Superior temporal gyrus (tissue), 1 donor: Measurements from ENCODE around the gene FGFR3.
A peak's percentile ranks its signal among the peaks of the same experiment; 100 is the strongest.
"Not testable (repeated sequence)": the region's sequence is repeated elsewhere in the genome, so short reads cannot be mapped to it uniquely, and the experiment has no call there.

Experiments
- DNase-seq: peaks from one replicate; pipeline ENCODE4 v3.0.0-alpha.2; 2016; ENCODE audit errors: extremely low spot score

FGFR3 gene

DNA sequence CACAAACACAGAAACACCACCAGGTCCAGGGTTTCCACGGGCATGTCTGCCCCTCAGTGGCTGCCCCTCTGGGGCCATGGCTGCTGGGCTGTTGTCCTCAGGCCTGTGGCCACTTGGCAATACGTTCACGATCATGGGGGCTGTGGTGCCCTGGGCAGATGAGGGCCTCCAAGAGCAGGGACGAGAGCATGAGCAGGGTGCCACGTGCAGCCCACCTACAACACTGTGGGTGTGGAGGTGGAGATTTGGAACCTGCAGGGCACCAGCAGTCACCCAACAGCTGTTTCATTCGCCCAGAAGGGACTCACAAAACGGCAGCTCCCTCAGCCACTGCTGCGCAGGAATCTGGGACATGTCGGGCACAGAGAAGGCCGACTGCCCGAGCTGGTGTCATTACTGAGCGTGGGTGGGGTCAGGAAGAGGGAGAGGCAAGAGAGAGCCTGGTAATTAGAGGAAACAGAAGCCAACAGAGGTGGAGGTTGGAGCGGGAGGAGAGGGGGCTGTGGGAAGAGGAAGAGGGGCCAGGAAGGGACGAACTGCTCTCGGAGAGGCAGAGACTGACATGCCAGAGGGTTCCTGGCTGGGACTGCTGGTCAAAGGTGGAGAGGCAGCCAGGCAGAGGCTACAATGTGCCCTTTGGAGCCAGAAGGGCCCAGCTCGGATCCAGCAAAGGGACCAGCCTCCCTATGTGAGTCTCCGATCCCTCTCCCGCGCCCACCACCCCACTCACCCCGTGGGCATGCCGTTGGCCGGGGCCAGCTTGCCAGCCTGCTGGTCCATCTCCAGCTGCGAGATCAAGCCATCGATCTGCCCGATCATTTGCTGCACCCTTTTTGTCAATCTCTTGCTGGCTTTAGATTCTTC is 23.1 kb downstream of the FGFR3 start:
- DNase-seq, result no peak

DNA sequence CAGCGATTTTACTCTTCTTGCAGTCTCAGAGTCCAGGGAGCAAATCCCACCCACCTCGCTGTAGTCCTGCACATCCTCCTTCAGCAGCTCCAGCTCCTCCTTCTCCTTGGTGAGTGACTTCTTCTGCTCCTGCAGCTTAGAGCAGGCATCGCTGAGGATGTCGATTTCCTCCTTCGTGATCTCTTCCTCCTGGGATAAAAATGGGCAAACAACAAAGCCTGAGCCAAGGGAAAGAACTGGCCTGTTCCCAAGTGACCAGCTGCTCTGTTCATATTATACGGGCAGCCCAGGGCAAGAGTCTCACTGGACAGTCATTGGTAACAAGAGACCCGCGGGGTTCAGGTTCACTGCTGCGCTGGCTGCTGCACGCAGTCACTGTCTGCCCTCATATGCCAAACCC is 26.2 kb downstream of the FGFR3 start:
- no peak for DNase-seq

DNA sequence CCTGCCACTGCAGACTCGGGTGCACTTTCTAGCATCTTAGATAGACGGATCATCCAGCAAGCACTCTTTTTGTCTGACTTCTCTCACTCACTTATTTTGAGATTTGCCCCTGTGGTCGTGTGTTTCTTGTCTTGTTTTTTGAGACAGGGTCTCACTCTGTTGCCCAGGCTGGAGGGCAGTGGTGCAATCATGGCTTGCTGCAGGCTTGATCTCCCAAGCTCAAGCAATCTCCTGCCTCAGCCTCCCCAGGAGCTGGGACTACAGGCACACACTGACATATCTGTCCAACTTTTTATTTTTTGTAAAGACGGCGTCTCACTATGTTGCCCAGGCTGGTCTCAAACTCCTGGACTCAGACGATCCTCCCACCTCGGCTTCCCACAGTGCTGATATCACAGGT is 26.7 kb downstream of the FGFR3 start:
- no peak for DNase-seq

DNA sequence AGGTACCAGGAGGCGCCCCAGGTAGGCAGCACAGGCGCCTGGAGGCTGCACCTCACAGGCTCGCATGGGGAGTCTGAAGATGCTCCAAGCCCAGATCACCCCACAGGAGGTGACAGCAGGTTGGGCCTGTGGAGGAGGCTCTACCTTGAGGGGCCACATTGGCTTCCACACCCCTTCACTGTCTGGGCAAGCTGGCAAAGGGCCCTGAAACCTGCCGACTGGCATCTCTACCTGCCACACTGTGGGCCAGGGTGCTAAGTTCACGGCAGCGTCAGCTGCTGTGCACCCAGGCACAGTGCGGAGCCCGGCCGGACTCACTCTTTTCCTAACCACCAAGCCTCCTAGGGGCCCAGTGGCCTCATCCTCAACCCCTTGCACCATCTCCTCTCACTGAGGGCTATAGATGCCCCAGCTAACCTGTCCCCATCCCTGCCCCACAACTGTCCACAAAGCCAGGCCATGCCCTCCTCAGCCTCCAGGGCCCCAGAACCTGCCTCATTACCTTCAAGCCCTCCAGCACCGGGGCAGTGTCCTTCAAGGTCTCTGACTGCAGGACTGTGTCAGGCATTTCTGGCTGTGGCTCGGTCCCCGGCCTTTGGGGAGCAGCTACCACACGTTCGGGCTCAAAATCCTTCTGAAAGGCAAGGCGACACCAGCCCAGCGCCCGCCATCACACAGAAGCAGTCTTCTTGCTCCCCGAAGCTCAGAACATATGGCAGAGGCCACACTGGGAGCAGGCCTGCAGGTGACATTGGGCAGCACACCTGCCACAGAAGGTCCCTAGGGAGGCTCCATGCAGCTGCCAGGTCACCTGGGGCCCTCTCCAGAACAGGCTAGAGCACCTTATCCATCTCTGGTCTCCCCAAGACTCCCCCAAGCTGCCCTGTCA is 28.8 kb downstream of the FGFR3 start:
- no peak for DNase-seq

DNA sequence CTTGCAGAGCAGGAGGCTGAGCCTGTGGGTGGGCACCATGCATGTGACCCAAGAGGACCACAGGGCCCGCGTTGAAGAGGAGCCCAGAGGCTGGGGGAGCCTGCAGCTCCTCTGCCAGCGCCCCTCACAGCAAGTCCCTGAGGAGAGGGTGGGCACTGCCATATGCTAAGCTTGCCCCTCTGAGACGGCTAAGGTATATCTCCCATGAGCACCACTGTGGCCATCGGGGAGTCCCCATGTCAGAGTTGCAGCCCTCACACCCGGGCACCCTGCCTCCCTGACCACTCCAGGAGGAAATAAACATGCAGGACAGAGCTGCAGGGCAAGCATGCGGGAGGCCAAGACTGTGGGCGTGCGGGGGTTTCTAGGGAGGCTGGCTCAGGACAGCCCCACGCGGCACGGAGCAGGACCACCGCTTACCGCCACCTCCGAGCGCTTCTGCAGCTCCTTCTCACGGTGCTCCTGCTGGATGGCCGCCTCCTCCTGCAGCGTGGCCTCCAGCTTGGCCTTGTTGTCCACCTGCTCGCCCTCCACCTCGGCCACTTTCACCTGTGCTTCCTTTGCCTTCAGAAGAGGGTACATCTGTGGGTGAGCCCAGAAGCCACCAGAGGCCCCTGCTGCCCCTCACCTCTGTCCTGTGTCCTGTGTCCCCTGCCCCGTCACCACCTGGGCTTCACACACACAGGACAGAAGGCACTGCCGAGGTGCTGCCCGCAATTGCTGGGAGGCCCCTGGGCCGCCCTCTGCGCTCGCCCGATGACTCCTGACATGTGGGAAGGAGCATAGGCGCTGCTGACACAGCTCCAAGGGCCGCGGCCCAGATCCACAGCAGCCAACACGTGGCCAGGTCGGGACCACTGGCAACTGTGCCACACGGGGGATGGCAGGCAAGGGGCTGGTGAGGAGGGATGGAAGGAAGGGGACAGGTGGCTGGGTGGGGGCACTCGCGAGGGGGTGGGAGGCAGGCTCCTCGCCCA is 29.8 kb downstream of the FGFR3 start:
- no peak for DNase-seq

DNA sequence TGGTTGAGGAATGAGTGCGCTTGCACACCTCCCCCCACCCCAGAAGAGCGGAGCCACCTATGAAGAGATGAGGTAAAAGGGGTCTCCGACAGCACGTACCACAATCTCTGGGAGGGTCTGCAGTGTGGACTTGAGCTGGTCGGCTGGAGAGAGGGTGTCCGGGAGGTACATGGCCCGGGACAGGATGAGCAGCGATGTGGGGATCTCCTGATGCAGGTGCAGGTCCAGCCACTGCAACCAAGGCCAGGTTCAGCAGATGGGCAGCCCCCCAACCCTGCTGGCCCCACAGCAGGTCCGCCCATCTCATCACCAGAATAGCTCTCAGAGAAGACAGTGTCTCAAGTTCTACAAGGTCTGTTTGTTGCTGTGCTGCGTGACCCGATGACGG is 30.4 kb downstream of the FGFR3 start:
- DNase-seq, result no peak

DNA sequence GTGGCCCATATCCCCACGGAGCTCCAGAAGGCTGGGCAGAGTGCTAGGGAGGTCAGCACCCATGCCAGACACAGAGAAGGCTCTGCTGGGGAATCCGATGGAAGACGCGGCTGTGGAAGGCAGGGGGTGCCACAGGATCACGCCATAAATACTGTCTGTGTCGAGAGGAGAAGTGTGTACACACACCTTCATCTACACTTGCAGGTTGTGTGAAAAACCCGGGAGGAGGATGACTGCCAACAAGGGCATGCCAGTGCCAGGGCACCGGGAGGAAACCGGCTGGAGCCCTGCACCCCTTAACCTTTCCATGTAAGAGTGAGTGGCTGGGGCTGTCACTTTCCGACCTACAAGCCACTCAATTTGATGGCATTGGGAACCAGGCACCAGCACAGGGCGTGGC is 31.7 kb downstream of the FGFR3 start:
- no peak for DNase-seq

DNA sequence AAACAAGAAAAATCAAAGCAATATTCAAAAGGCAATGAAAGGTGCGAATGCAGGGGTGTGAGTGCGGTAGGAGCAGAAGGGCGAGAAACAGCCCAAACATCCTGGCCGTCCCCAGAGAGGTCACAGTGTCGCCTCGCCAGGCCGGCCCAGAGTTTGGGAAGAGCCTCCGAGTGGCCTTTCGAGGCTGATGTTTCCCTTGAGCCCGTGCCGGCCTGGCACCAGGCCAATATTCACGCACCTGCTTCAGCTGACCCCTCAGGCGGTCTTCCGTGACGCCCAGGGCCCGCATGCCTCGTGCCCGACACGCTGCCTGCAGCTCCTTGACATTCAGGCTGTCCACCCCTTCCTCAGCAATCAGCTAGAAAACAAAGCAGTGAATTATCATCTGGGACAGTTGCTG is 32.2 kb downstream of the FGFR3 start:
- DNase-seq, result no peak

DNA sequence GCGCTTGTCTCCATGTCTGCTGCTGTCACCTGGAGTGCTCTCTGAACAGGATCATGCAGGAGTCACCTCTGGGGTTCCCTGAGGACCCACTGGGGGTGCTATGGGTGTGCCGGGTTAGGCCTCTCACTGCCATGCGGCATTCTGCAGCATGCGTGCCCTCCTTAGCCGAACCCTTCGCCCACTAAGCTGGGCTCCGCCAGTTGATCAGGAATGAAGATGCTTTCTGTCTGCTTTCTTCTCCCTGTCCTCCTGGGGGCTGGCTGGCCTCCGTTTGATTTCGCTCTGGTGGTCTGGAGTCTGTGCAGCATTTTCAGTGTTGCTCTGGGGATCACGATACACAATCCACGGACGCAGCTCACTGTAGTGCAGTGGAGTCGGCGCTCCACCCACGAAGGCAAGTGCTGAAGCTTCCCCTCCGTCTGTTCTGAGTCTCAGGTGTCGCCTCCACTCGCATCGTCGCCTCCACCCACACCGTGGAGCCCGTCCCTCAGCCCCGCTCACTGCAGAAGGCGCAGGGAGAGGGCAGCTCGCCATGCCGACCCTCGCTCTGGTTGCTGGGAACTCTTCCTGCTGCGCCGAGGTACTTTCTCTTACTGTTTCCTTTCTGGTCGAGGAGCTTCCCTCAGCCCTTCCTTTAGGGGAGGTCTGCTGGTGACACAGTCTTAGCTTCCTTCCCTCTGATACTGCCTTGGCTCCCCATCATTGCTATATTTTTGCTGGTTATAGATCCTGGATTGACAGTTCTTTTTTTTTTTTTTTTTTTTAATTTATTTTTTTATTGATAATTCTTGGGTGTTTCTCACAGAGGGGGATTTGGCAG is 33.6 kb downstream of the FGFR3 start:
- peak; percentile 8 for DNase-seq

DNA sequence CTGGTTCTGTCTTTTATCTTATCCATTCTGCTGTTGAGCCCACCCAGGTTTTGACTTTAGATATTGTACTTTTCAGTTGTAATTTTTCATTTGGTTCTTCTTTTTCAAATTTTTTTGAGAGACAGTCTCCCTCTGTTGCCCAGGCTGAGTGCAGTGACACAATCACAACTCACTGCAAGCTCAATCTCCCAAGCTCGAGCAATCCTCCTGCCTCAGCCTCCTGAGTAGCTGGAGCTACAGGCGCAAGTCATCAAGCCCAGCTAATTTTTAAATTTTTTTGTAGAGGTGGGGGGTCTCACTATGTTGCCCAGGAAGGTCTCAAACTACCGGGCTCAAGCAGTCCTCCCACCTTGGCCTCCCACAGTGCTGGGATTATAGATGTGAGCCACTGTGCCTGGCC is 37.1 kb downstream of the FGFR3 start:
- DNase-seq, result no peak

DNA sequence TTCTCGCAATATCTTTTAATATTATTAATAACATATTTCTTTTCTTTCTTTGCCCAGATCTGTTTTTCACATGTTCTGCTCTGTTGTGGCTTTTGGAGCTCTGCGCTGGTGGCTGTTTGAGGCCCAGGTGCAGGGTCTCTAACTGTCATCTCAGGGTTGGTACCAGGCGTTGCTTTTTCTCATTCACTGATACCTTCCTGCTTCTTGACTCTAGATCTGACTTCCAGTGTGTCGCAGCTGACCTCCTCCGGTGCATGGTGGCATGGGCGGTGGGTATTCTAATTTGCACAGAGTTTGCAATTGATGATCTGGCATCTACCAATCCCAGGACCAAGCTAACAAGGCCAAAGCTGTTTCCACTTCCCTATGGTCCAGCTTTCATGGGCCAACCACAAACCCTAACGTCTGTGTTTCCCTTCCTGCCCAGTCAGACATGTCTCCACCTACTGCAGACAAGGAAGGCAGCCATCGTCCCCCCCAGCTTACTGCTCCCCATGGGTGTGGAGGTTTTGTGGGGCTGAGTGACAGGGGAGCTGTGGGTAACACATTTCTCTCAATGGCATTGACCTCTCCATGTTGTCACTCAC is 37.6 kb downstream of the FGFR3 start:
- no peak for DNase-seq

DNA sequence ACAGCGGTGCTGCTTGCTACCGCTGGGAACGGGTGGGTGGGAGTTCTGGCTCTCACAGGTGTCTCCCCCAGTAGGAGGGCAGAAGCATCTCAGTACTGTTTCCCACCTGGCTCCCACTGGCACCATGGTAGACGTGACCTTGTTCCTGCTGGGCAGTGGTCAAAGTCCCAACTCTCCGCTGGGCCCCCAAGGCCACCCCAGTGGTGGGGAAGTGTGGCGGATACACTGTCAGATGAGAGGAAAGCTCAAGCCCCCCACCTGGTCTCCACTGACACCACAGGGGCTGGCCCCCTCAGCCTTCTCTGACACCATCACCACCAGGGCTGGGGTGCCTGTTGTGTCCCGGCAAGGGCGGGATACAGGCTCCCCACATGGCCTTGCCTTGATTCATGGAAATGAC is 38.2 kb downstream of the FGFR3 start:
- DNase-seq, result no peak

DNA sequence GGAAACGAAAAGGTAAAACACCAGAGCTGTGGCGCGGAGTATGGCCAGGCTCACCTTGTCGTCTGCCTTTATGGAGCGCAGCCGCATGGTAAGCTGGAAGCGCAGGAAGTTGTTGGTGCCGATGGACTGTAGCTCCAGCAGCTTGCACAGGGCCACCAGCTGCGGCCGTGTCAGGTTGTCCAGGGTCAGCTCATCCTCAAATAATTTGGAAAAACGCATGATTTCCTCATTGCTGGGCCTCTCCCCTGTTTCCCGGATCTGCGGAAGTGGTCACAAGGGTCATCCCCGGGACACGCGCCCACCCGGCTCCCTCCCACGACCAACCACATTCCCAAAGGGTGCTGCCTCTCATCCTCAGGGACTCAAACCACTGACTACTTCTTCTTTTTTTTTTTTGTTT is 39.6 kb downstream of the FGFR3 start:
- DNase-seq, result no peak

DNA sequence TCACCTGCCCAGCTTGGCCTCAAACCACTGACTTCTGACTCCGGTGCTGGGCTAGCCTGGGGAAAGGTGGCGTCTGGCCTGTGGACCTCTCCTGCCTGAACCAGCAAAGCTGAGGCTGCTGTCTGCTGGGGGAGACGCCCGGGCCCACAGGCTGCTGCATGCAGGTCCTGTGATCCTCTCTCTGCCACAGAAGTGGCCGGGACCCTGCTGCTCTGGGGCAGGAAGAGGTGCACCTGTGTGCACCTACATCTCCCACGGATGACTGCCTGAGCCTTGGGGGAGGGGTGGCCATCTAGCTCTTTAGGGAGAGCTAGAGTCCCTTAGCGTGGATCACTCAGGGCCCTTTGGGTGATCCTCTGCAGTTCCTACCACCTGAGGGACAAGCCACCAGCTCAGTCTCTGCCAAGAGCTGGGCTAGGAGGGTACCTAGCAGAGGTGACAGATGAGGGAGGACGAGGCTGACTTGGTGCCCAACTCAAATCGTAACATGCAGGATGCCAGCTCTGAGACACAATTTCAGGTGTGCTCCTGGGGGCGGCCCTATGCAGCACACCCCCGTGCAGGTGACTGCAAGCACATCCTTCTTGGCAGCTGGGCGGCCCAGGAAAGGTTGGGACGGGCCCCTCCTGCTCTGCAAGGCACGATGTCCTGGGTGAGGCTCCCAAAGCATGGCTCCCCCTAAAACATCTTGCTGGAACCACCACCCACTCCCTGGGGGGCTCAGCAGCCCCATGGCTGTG is 40.4 kb downstream of the FGFR3 start:
- DNase-seq, result no peak

DNA sequence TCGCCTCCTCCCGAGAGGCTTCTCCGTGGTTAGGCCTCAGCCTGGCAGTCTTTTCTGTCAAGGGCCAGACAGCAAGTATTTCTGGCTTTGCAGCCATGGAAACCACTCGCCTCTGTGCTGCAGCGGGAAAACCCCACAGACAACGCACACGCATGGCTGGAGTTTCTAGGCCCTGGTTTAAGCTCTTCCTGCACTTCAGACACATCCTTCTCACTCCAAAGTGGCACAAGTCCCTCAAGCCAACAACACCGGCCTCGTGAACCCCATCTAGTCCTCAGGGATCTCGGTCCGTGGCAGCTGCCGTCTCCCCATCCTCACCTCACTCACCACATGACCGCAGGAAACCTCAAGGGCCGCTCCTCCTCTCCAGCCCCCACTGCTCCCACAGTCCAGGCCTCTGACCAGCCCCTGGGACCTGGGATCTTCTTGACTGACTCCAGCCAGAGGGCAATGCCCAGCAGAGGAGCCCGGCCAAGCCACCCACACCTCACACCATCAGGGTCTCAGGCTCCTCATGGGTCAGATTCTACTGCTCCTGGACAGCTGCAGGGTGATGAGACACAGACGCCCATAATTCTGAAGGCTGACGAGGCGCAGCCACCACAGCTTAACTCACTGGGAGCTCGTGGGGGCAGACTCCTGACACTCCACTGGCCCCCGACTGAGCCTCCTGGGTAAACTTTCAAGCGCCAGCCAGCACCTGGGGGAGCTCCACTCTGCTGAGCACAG is 41.1 kb downstream of the FGFR3 start:
- no peak for DNase-seq

DNA sequence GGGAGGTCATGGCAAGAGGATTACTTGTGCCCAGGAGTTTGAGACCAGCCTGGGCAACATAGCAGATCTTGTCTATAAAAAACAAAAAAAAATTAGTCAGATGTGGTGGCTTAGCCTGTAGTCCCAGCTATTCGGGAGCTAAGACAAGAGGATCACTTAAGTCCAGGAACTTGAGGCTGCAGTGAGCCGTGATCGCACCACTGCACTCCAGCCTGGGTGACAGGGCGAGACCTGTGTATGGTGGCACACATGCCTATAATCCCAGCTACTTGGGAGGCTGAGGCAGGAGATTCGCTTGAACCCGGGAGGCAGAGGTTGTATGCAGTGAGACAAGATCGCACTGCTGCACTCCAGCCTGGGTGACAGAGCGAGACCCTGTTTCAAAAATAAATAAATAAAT is 42.7 kb downstream of the FGFR3 start:
- DNase-seq, result not testable (repeated sequence)

DNA sequence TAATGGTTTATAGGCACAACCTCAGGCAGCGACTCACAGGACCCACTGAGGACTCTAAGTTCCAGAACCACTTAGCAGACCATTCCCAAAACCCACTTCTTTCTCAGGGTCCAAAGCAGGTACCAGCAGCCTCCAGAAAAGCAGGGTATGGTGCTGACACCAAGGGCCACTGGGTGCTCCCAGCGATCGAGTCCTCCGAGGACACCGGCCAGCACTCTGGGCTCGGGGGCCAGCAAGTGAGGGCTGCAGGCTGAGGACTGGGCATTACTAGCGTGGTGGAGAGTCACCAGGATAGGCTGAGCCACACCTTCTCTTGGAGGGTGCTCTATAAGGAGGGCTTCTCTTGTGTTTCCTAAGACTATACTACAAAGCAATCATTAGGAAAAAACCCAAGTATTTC is 43.6 kb downstream of the FGFR3 start:
- DNase-seq, result no peak

DNA sequence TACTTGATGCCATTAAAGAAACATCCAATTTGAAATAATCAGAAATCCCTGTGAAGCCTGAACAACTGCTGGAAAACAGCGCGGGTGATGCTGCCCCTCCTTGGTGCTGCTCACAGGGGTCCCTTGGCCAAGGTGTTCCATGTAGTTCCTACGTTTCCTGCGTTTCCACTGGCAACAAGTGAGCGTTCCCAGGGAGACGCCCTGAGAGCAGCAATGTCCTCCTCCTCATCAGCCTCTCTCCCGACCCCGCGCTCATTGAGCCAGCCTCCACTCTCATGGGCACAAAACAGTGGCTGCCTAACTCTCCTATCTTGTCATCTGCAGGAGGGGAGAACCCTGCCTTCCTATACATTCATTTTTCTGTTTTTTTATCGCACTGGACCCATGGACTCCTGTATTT is 44.0 kb downstream of the FGFR3 start:
- DNase-seq, result no peak

DNA sequence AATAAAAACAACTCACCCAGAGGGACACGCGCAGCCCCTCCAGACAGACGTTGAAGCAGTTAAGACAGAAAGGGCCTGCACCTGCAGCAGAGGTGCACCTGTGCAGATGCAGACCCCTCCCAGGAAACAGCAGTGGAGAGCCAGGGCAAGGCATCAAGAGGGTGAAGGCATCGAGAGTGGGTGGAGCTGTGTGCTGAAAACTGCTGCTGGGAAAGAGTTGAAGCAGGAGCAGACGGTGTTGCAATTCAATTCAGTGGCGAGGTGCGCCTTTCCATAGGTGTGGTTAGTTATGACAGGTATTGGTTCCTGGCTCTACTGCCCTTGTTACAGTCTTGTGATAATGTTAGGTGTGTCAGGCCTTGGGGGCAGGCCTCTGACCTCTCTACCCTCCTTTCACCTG is 46.2 kb downstream of the FGFR3 start:
- DNase-seq, result no peak
